Fibroblast of lung (primary cell): ENCODE measurements around the gene DEGS2. TPM values are rescaled to one million over a fixed set of nuclear protein-coding genes. Genes with fewer than 3 reads are reported as not detected.

Source experiments
- DNase-seq, 2 donors: peaks; one replicate each; pipeline versions ENCODE4 v3.0.0 to v3.0.0-alpha.2; 2010; ENCODE audit warnings: low read depth in 2 of 2
- H2AFZ ChIP-seq: 2 replicates; pipeline ENCODE4 v1.5.1; 2012; ENCODE audit warnings: low read length, control low read depth, inconsistent platforms
- H3K27ac ChIP-seq: 2 replicates; pipeline ENCODE4 v1.5.1; 2011; ENCODE audit warnings: low read length, control low read depth; ENCODE audit not compliant: insufficient read depth
- H3K27me3 ChIP-seq: 2 replicates; pipeline ENCODE4 v1.5.1; 2011; ENCODE audit warnings: mild to moderate bottlenecking, low read length; ENCODE audit not compliant: control insufficient read depth, insufficient read depth
- H3K36me3 ChIP-seq: 2 replicates; pipeline ENCODE4 v1.5.1; 2011; ENCODE audit warnings: low read length; ENCODE audit not compliant: control insufficient read depth, insufficient read depth
- H3K4me1 ChIP-seq: 2 replicates; pipeline ENCODE4 v1.5.1; 2011; ENCODE audit warnings: low read length; ENCODE audit not compliant: control insufficient read depth, insufficient read depth; ENCODE audit errors: extremely low read depth
- H3K4me2 ChIP-seq: 2 replicates; pipeline ENCODE4 v1.5.1; 2011; ENCODE audit warnings: low read length, control low read depth; ENCODE audit not compliant: insufficient read depth; ENCODE audit errors: extremely low read depth
- H3K4me3 ChIP-seq, 4 experiments: fragments of 200-600 bp in 1 of 4; sonication (generic) in 1 of 4; replicated peaks in 1 of 4; 2 replicates each; pipeline ENCODE4 v1.5.1; 2011 to 2016; ENCODE audit warnings: low read length in 4 of 4, low read depth in 3 of 4, mild to moderate bottlenecking in 3 of 4, control low read depth in 2 of 4, inconsistent platforms in 1 of 4, mixed read lengths in 1 of 4; ENCODE audit not compliant: insufficient read depth in 1 of 4; ENCODE audit errors: control extremely low read depth in 1 of 4
- H3K79me2 ChIP-seq: 2 replicates; pipeline ENCODE4 v1.5.1; 2012; ENCODE audit warnings: mild to moderate bottlenecking, low read length, inconsistent platforms; ENCODE audit not compliant: control insufficient read depth, insufficient read depth
- H3K9ac ChIP-seq: 2 replicates; pipeline ENCODE4 v1.5.1; 2011; ENCODE audit warnings: mild to moderate bottlenecking, low read length, control low read depth; ENCODE audit not compliant: insufficient read depth
- H3K9me3 ChIP-seq: 2 replicates; pipeline ENCODE4 v1.5.1; 2012; ENCODE audit warnings: low read depth, low read length; ENCODE audit not compliant: control insufficient read depth, insufficient read depth
- H4K20me1 ChIP-seq: 2 replicates; pipeline ENCODE4 v1.5.1; 2011; ENCODE audit warnings: low read length; ENCODE audit not compliant: control insufficient read depth, insufficient read depth; ENCODE audit errors: extremely low read depth
- CTCF ChIP-seq, 2 donors: IDR thresholded peaks in 1 of 2; conservative IDR thresholded peaks in 1 of 2; 1 replicate in 1 of 2; 2 replicates in 1 of 2; pipeline ENCODE4 v1.5.1; 2011 to 2012; ENCODE audit warnings: low read length in 2 of 2, control low read depth in 1 of 2, inconsistent platforms in 1 of 2, low read depth in 1 of 2, mild to moderate bottlenecking in 1 of 2
- EZH2 ChIP-seq: IDR thresholded peaks from 2 replicates; pipeline ENCODE4 v1.5.1; 2012; ENCODE audit warnings: low read length, control low read depth, mild to moderate bottlenecking; ENCODE audit errors: missing control alignments
- polyA plus RNA-seq, 2 donors: library from polyadenylated mRNA; depleted of rRNA in 1 of 2; stranded (reverse) in 1 of 2; unstranded in 1 of 2; fragments of >200 nt; gene quantifications; 2 replicates each; pipeline ENCODE4 v1.2.1, GENCODE V29; 2011 to 2012; ENCODE audit warnings: missing spikeins in 1 of 2
- total RNA-seq: library from RNA; depleted of rRNA; stranded (reverse); fragments of >200 nt; gene quantifications from 2 replicates; pipeline ENCODE4 v1.2.1, GENCODE V29; 2014

The DEGS2 gene
- total and polyA plus RNA-seq, 2 donors (not counting 1 experiment from before 2014, with no cell fraction given): under 0.01 TPM; not detected in 1

- Histone ChIP-seq H3K9ac (no peak overlapping the region), H3K36me3 (no peaks in the 10 kb centered on the region), H3K27me3 (no peaks in the 10 kb centered on the region), H3K9me3 (no peaks in the 10 kb centered on the region), H2AFZ (no peak overlapping the region), H3K4me2 (no peak overlapping the region), H3K79me2 (no peaks in the 10 kb centered on the region), H3K27ac (no peak overlapping the region), H3K4me1 (no peaks in the 10 kb centered on the region), H3K4me3 (no peak overlapping the region), H4K20me1 (no peaks in the 10 kb centered on the region)
- TF ChIP-seq CTCF (conservative IDR thresholded peaks at IDR 0.05 in 1 of 2, IDR thresholded peaks at IDR 0.05 in 1 of 2; ENCODE audit: low read depth in 1 of 2, low read length in 2 of 2) (no peak), EZH2 (no peak)
- DNase-seq: no peak
Measured at GRCh38 chr14:100172811-100173210, 13.4 kb upstream of the DEGS2 start.

DNA sequence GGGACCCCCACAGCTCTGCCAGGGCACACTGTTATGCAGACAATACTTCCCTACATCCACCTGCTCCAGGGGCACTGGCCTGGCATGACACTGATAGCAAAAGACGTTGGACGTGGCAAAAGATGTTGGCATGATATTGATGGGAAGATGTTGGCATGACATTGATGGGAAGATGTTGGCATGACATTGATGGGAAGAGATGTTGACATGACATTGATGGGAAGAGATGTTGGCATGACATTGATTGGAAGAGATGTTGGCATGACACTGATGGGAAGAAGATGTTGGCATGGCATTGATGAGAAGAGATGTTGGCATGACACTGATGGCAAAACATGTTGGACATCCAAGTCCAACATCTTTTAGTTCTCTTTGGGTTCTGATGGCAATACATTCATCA is 11.4 kb upstream of the DEGS2 start:
- no peak overlapping the region for H3K4me3 ChIP-seq
- DNase-seq: no peak
- H3K36me3 ChIP-seq: no peaks in the 10 kb centered on the region
- no peaks in the 10 kb centered on the region for H4K20me1 ChIP-seq
- no peaks in the 10 kb centered on the region for H3K4me1 ChIP-seq
- no peak overlapping the region for H3K27ac ChIP-seq
- H3K9me3 ChIP-seq: no peaks in the 10 kb centered on the region
- no peaks in the 10 kb centered on the region for H3K79me2 ChIP-seq
- no peak overlapping the region for H3K4me2 ChIP-seq
- no peaks in the 10 kb centered on the region for H3K27me3 ChIP-seq
- no peak for TF ChIP-seq CTCF (conservative IDR thresholded peaks at IDR 0.05 in 1 of 2, IDR thresholded peaks at IDR 0.05 in 1 of 2; ENCODE audit: low read depth in 1 of 2, low read length in 2 of 2)
- TF ChIP-seq EZH2: no peak
- no peak overlapping the region for H3K9ac ChIP-seq
- no peak overlapping the region for H2AFZ ChIP-seq

DNA sequence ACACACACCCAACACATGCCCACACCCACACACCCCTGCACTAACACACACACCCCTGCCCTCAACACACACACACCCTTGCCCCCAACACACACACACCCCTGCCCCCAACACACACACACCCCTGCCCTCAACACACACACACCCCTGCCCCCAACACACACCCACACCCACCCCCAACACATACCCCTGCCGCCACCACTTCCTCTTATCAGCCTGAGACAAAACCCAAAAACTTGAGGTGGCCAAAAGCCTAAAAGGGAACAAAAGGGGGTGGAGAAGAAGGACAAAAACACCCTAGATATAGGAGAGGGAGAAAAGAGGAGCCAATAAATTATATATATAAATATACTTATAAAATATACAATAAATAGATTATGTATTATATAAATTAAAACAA is 9.1 kb upstream of the DEGS2 start:
- Histone ChIP-seq H3K27ac (no peak overlapping the region), H2AFZ (no peak overlapping the region), H3K9ac (no peak overlapping the region), H4K20me1 (no peaks in the 10 kb centered on the region), H3K36me3 (no peaks in the 10 kb centered on the region), H3K9me3 (no peaks in the 10 kb centered on the region), H3K4me1 (no peaks in the 10 kb centered on the region), H3K79me2 (no peaks in the 10 kb centered on the region), H3K4me2 (no peak overlapping the region), H3K27me3 (no peaks in the 10 kb centered on the region), H3K4me3 (no peak overlapping the region)
- no peak for DNase-seq
- TF ChIP-seq CTCF (conservative IDR thresholded peaks at IDR 0.05 in 1 of 2, IDR thresholded peaks at IDR 0.05 in 1 of 2; ENCODE audit: low read depth in 1 of 2, low read length in 2 of 2): no peak
- TF ChIP-seq EZH2: no peak
